K562 (cell line): ENCODE measurements around the gene PPP2R5A. TPM values are rescaled to one million over a fixed set of nuclear protein-coding genes. Genes with fewer than 3 reads are reported as not detected.

ENCODE experiments used
- ATAC-seq: fragments of 200-7000 bp; cut with Tn5 transposase; 3 replicates; pipeline ENCODE4 v1.9.1; 2020; ENCODE audit warnings: moderate library complexity
- BruUV-seq: library from RNA; stranded (reverse); fragments of 400-500 nt; replicated peaks from 2 replicates; lab custom pipeline; 2021; lab: Mats Ljungman, UMichigan
- CTCF ChIA-PET: fragments of 300-600 bp; formaldehyde crosslinking; extraction: SDS; loops from one replicate; lab custom pipeline; 2021; ENCODE audit warnings: low intra/inter-chr PET ratio; lab: Yijun Ruan, JAX
- POLR2A ChIA-PET: fragments of 300-600, 350-650 bp; sonication (Branson Sonifier 250); formaldehyde crosslinking; extraction: SDS; loops from one replicate; lab custom pipeline; 2021; ENCODE audit warnings: antibody characterized with exemption, inconsistent platforms; lab: Yijun Ruan, JAX
- DNase-seq, 4 experiments: peaks; one replicate each; pipeline versions ENCODE4 v3.0.0 to v3.0.0-alpha.2; 2011 to 2018; ENCODE audit warnings: low spot score in 3 of 4, mixed read lengths in 3 of 4; ENCODE audit errors: extremely low read depth in 1 of 4
- FAIRE-seq: peaks from 2 replicates; lab custom pipeline; 2011; peaks lifted over from hg19 to GRCh38; lab: Jason Lieb, UNC
- H2AFZ ChIP-seq: 2 replicates; pipeline ENCODE4 v1.6.0; 2011; ENCODE audit warnings: low read depth, low read length, control low read depth, inconsistent platforms
- H3K27ac ChIP-seq: fragments of 200-600 bp; 3 replicates; pipeline ENCODE4 v1.8.0; 2011; ENCODE audit warnings: low read depth, mild to moderate bottlenecking, control low read depth, inconsistent platforms, low read length, moderate library complexity, mixed read lengths; ENCODE audit errors: extremely low read depth
- H3K27me3 ChIP-seq, 2 experiments: fragments of 300-600 bp in 1 of 2; 2 replicates in 1 of 2; 3 replicates in 1 of 2; pipeline versions ENCODE4 v1.6.0 to v1.8.0; 2011; ENCODE audit warnings: inconsistent platforms in 2 of 2, low read length in 2 of 2, mild to moderate bottlenecking in 1 of 2, mixed read lengths in 1 of 2, moderate library complexity in 1 of 2; ENCODE audit not compliant: control insufficient read depth in 2 of 2, insufficient read depth in 2 of 2
- H3K36me3 ChIP-seq: fragments of 300-600 bp; 3 replicates; pipeline ENCODE4 v1.8.0; 2011; ENCODE audit warnings: mild to moderate bottlenecking, low read length, inconsistent platforms; ENCODE audit not compliant: control insufficient read depth, insufficient read depth
- H3K4me1 ChIP-seq, 2 experiments: fragments of 200-600 bp in 1 of 2; replicated peaks in 1 of 2; 2 replicates in 1 of 2; 3 replicates in 1 of 2; pipeline versions ENCODE4 v1.5.1 to v1.8.0; 2011; ENCODE audit warnings: inconsistent platforms in 2 of 2, low read length in 2 of 2, mild to moderate bottlenecking in 1 of 2, mixed read lengths in 1 of 2, moderate library complexity in 1 of 2; ENCODE audit not compliant: control insufficient read depth in 2 of 2, insufficient read depth in 2 of 2
- H3K4me2 ChIP-seq: 2 replicates; pipeline ENCODE4 v1.6.1; 2011; ENCODE audit warnings: low read length, control low read depth, inconsistent platforms, mixed read lengths; ENCODE audit not compliant: insufficient read depth
- H3K4me3 ChIP-seq: fragments of 200-600 bp; sonication (generic), shearing (Covaris generic); 2 replicates; pipeline ENCODE4 v1.5.1; 2016; ENCODE audit warnings: control low read depth, inconsistent platforms
- H3K79me2 ChIP-seq: fragments of 200-600 bp; 3 replicates; pipeline ENCODE4 v1.8.0; 2011; ENCODE audit warnings: low read length, inconsistent platforms; ENCODE audit not compliant: control insufficient read depth, insufficient read depth
- H3K9ac ChIP-seq, 2 experiments: 2 replicates each; pipeline versions ENCODE4 v1.6.0 to v1.6.1; 2011; ENCODE audit warnings: low read depth in 2 of 2, low read length in 2 of 2, control low read depth in 1 of 2, inconsistent platforms in 1 of 2, mild to moderate bottlenecking in 1 of 2, mixed read lengths in 1 of 2; ENCODE audit not compliant: insufficient read depth in 1 of 2
- H3K9me1 ChIP-seq: one replicate; pipeline ENCODE4 v1.6.0; 2011; ENCODE audit warnings: inconsistent platforms, mild to moderate bottlenecking, low read length, moderate library complexity; ENCODE audit not compliant: control insufficient read depth, insufficient read depth
- H3K9me3 ChIP-seq: replicated peaks from 2 replicates; pipeline ENCODE4 v1.5.1; 2011; ENCODE audit warnings: low read depth, low read length, inconsistent platforms; ENCODE audit not compliant: control insufficient read depth, insufficient read depth
- H4K20me1 ChIP-seq: replicated peaks from 2 replicates; pipeline ENCODE4 v1.6.1; 2011; ENCODE audit warnings: low read length, inconsistent platforms, mixed read lengths; ENCODE audit not compliant: control insufficient read depth, insufficient read depth
- ARID2 ChIP-seq: fragments of 450-650 bp; IDR thresholded peaks from 2 replicates; pipeline ENCODE4 v1.6.1; 2017; ENCODE audit warnings: antibody characterized with exemption, mild to moderate bottlenecking
- ESRRB ChIP-seq: fragments of 250-450 bp; sonication (Bioruptor Pico); IDR thresholded peaks from 2 replicates; pipeline ENCODE4 v1.5.0; 2020; ENCODE audit warnings: mild to moderate bottlenecking, moderate library complexity, borderline replicate concordance
- FIP1L1 ChIP-seq: fragments of 200-400 bp; formaldehyde crosslinking; IDR thresholded peaks from 2 replicates; pipeline ENCODE4 v1.6.1; 2018; ENCODE audit warnings: mild to moderate bottlenecking, low read depth, low read length; ENCODE audit not compliant: poor library complexity, severe bottlenecking
- FOXJ2 ChIP-seq: fragments of 200-800 bp; sonication (Bioruptor generic); IDR thresholded peaks from 2 replicates; pipeline ENCODE4 v1.6.1; 2016; ENCODE audit warnings: missing genetic modification characterization, missing compliant biosample characterization
- JUN ChIP-seq, 2 experiments: sonication (generic) in 1 of 2; formaldehyde crosslinking in 1 of 2; IDR thresholded peaks; 2 replicates each; pipeline versions ENCODE4 v1.6.1 to v1.8.0; 2012 to 2022; ENCODE audit warnings: borderline replicate concordance in 2 of 2, mild to moderate bottlenecking in 2 of 2, improper control_type of control experiment in 1 of 2, low read depth in 1 of 2, low read length in 1 of 2, missing genetic modification reagents in 1 of 2
- NONO ChIP-seq, 2 experiments: fragments of 200-400 bp in 1 of 2; fragments of 450-650 bp in 1 of 2; formaldehyde crosslinking in 1 of 2; IDR thresholded peaks; 2 replicates each; pipeline ENCODE4 v1.6.1; 2017; ENCODE audit warnings: low read depth in 2 of 2, mild to moderate bottlenecking in 2 of 2, moderate library complexity in 2 of 2, low read length in 1 of 2
- NR2F6 ChIP-seq: fragments of 450-650 bp; formaldehyde crosslinking; IDR thresholded peaks from 2 replicates; pipeline ENCODE4 v1.4.0; 2020; ENCODE audit warnings: mild to moderate bottlenecking
- POLR3A ChIP-seq: IDR thresholded peaks from 2 replicates; pipeline ENCODE4 v1.6.1; 2011; ENCODE audit warnings: borderline replicate concordance, mild to moderate bottlenecking, moderate library complexity; ENCODE audit not compliant: insufficient read length, insufficient read depth; ENCODE audit errors: extremely low read depth
- RBM17 ChIP-seq: fragments of 200-400 bp; formaldehyde crosslinking; IDR thresholded peaks from 2 replicates; pipeline ENCODE4 v1.6.1; 2017; ENCODE audit warnings: low read depth, mild to moderate bottlenecking, low read length, borderline replicate concordance
- SMARCA4 ChIP-seq: fragments of 450-650 bp; IDR thresholded peaks from 2 replicates; pipeline ENCODE4 v1.6.1; 2016
- TEAD4 ChIP-seq, 2 experiments: sonication (generic) in 1 of 2; formaldehyde crosslinking in 1 of 2; IDR thresholded peaks; 2 replicates each; pipeline versions ENCODE4 v1.6.1 to v1.8.0; 2012 to 2022; ENCODE audit warnings: borderline replicate concordance in 1 of 2, inconsistent platforms in 1 of 2, low read length in 1 of 2, mild to moderate bottlenecking in 1 of 2, missing genetic modification reagents in 1 of 2
- ZBTB33 ChIP-seq: sonication (generic); formaldehyde crosslinking; IDR thresholded peaks from 2 replicates; pipeline ENCODE4 v1.8.1; 2023; ENCODE audit warnings: mild to moderate bottlenecking, missing genetic modification reagents
- ZBTB43 ChIP-seq: sonication (generic); formaldehyde crosslinking; IDR thresholded peaks from 2 replicates; pipeline ENCODE4 v1.8.0; 2023; ENCODE audit warnings: mild to moderate bottlenecking, missing genetic modification reagents
- ZBTB8A ChIP-seq: fragments of 450-650 bp; IDR thresholded peaks from 2 replicates; pipeline ENCODE4 v1.6.1; 2018; ENCODE audit warnings: mild to moderate bottlenecking, moderate library complexity; ENCODE audit not compliant: partially characterized antibody
- ZZZ3 ChIP-seq: fragments of 450-650 bp; IDR thresholded peaks from 2 replicates; pipeline ENCODE4 v1.6.1; 2016; ENCODE audit warnings: antibody characterized with exemption, mild to moderate bottlenecking, moderate library complexity
- WGBS: fragments of 100-300 bp; shearing (Covaris generic); methylation state at CpG from one replicate; pipeline ENCODE4 v1.1.6; 2016; ENCODE audit warnings: low coverage, mixed read lengths; ENCODE audit not compliant: insufficient coverage; ENCODE audit errors: missing lambda C conversion rate; 5-methylcytosine and 5-hydroxymethylcytosine counted together
- in situ Hi-C: fragments of 300-500 bp; cut with MboI; formaldehyde crosslinking; loops from 4 replicates; pipeline ENCODE4 v1.15.0; 2018; ENCODE audit warnings: inconsistent platforms, mixed read lengths
- intact Hi-C: fragments of 100-400 bp; cut with micrococcal nuclease; formaldehyde crosslinking; loops from 2 replicates; pipeline ENCODE4 v1.14.2; 2022
- polyA plus RNA-seq, 8 experiments: library from polyadenylated mRNA; depleted of rRNA in 4 of 8; stranded (reverse) in 5 of 8; unstranded in 3 of 8; fragments of >200 nt; fragmentation: Nextera tagmentation in 2 of 8; fragmentation: Illumina TruSeq in 1 of 8; extraction: Ambion mirVana in 2 of 8; extraction: Trizol in 1 of 8; gene quantifications; 2 replicates each; pipeline versions ENCODE4 v1.2.1 to v1.2.3, GENCODE V29; 2011 to 2014; ENCODE audit warnings: inconsistent platforms in 1 of 8, missing spikeins in 1 of 8
- total RNA-seq, 7 experiments: library from RNA; depleted of rRNA in 6 of 7; stranded (reverse); fragments of >200 nt in 6 of 7; fragmentation: Illumina TruSeq in 2 of 7; extraction: Trizol in 2 of 7; gene quantifications; 2 replicates each; pipeline versions ENCODE4 v1.2.1 to v1.2.3, GENCODE V29; 2011 to 2021; ENCODE audit warnings: low replicate concordance in 1 of 7

The PPP2R5A gene
- total and polyA plus RNA-seq, 9 of the 15 experiments (the other 6 are each of a cell fraction or from before 2014, with no cell fraction given), result 26.9 to 106 (median 64.3) TPM

- TF ChIP-seq SMARCA4 (0 out of 2 replicates have a peak, but pooled peaks have one; percentile 42), JUN (IDR thresholded peaks at IDR 0.05; ENCODE audit: borderline replicate concordance, low read depth, low read length) (peak; percentile 68; the same call in 1 of the 2 replicates), JUN (CRISPR knock-in tag; IDR thresholded peaks at IDR 0.05; ENCODE audit: borderline replicate concordance) (no peak), ZBTB8A (no peak)
- TF ChIP-seq, all 486 proteins: peak for 19
Measured at GRCh38 chr1:212290608-212291007, 5.4 kb downstream of the PPP2R5A start (continued).

GRCh38 chr1:212291505-212292134 is 6.4 kb downstream of the PPP2R5A start:
- H3K9me1 ChIP-seq, result peaks cover 3% of the 10 kb centered on the region
- peaks cover 17% of the 10 kb centered on the region; the same call in 2 of the 3 replicates for H3K36me3 ChIP-seq
- intact Hi-C loops, result loop anchor here (1.0 to 5.0 kb wide), 6 partner anchors 153 to 614 kb away; partner anchors contain the start of genes DTL, INTS7 and NEK2
- H3K9ac ChIP-seq, result no peak overlapping the region; a peak in 1 of 4 replicates
- DNase-seq (peak; percentile 37 to 70 (median 51)), FAIRE-seq (peak; percentile 32), ATAC-seq (peak; percentile 74)
- no peaks in the 10 kb centered on the region for H3K27me3 ChIP-seq
- H3K4me1 ChIP-seq, result peaks cover 6 to 50% of the 10 kb centered on the region in 2 experiments
- H3K27ac ChIP-seq, result no peak overlapping the region
- H3K9me3 ChIP-seq, result no peaks in the 10 kb centered on the region
- WGBS, result 38% methylated on average over 6 of the region's 6 CpGs
- H2AFZ ChIP-seq, result no peak overlapping the region
- POLR2A ChIA-PET, result interaction anchor here (0.8 to 1.6 kb wide), 7 partner anchors 20 to 256 kb away, joined by 3 to 9 read pairs (median 3); partner anchors contain the start of genes DTL and INTS7
- in situ Hi-C loops, result no loop called here
- H4K20me1 ChIP-seq, result peaks cover 13% of the 10 kb centered on the region
- no TSS peak for BruUV-seq
- peaks cover 100% of the 10 kb centered on the region for H3K79me2 ChIP-seq
- CTCF ChIA-PET, result interaction anchor here (0.6 to 4.2 kb wide), 7 partner anchors 57 to 229 kb away, joined by 3 to 47 read pairs (median 5); no protein-coding TSS in a partner anchor
- H3K4me2 ChIP-seq, result no peak overlapping the region; the same call in 1 of the 2 replicates
- no peak overlapping the region for H3K4me3 ChIP-seq
- no peak for TF ChIP-seq RBM17
- no peak for TF ChIP-seq ESRRB
- TF ChIP-seq NONO (IDR thresholded peaks at IDR 0.05; ENCODE audit: low read depth in 2 of 2, low read length in 1 of 2), result no peak
- peak; percentile 33; the same call in 1 of the 2 replicates for TF ChIP-seq TEAD4 (IDR thresholded peaks at IDR 0.05; ENCODE audit: low read length)
- no peak for TF ChIP-seq TEAD4 (CRISPR knock-in tag; IDR thresholded peaks at IDR 0.05; ENCODE audit: borderline replicate concordance)
- peak; percentile 93 for TF ChIP-seq ARID2
- 0 out of 2 replicates have a peak, but pooled peaks have one; percentile 68 for TF ChIP-seq ZBTB33 (CRISPR knock-in tag)
- 0 out of 2 replicates have a peak, but pooled peaks have one; percentile 18 for TF ChIP-seq ZZZ3
- TF ChIP-seq POLR3A, result no peak
- TF ChIP-seq FOXJ2 (tag), result no peak
- no peak for TF ChIP-seq FIP1L1
- TF ChIP-seq NR2F6 (CRISPR knock-in tag), result no peak
- no peak; the same call in 1 of the 2 replicates for TF ChIP-seq ZBTB43
